NT2/D1 (cell line): Measurements from ENCODE around the gene GLIPR2.

Experiments used
- YY1 ChIP-seq: IDR thresholded peaks from 2 replicates; pipeline ENCODE4 v1.6.1; 2011; ENCODE audit not compliant: insufficient read length, insufficient read depth
- ZNF274 ChIP-seq: IDR thresholded peaks from 2 replicates; pipeline ENCODE4 v1.6.1; 2011; ENCODE audit warnings: mild to moderate bottlenecking, low read depth, low read length

DNA sequence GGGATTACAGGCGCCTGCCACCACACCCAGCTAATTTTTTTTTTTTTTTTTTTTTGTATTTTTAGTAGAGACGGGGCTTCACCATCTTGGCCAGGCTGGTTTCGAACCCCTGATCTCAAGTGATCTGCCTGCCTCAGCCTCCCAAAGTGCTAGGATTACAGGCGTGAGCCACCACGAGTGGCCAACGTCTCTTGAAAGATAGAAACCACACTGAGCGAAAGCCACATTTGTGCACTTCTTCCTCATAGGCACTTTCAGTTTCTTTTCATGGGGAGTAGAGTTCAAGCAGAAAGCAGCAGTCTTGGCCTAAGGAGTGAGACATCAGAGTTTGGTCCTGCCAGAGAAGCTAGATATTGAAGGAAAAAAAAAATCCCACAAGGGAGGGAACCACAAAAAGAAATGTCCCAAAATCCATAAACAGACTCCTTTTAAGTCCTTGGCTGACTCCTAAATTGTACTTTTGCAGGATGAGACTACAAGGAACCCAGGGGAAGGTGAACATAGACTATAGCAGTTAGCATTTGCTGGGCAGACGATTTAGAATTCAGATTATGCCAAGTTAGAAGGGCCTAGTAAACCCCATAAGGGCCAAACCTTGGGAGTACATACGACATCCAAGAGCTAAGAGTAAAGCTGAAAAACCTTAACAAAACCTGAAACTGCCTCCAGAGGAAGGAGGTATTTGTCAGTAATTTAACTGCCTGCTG lies 43.9 kb upstream of the GLIPR2 start:
- TF ChIP-seq ZNF274 (no peak), YY1 (no peak)
